Measurements from ENCODE around the gene ISYNA1. TPM values are rescaled to one million over a fixed set of nuclear protein-coding genes. Genes with fewer than 3 reads are reported as not detected.

ISYNA1 gene
- total RNA-seq, 1 donor from 2014 or later = 153 TPM

DNA sequence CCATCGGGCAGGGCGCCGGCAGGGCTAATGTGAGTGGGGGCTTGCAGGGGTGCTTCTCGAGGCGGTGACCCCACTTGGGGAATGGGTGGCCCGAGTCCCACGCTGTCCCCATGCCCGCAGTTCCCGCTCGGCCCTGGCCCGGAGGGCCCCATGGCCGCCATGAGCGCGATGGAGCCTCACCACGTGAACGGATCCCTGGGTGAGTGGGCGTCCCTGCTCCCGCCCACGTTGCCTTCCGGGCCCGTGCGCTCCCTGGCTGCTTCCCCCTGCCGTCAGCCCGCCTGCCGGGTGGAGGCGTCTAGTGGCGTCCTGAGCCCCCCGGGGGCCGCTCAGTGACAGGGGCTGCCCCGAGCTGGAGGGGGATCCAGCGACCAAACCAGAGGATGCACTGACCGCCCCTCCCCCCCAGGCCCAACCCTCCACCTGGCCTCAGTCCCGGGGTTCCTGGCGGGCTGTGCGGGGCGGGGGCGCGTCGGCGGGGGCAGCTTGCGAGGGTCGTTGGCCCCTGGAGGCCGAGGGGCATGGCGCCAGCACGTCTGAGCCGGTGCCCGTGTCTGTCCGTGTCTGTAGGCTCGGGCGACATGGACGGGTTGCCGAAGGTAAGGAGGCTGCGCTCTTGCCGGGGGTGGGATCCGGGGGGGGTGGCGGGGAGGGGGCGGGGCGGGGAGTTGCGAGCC, 4.8 kb downstream of the ISYNA1 start:
- Mint-ChIP-seq H3K9me3 (ENCODE audit: unreplicated experiment) (no peaks in the 10 kb centered on the region), H3K4me1 (ENCODE audit: low read depth, unreplicated experiment) (peaks cover 4% of the 10 kb centered on the region), H3K36me3 (ENCODE audit: low read depth, unreplicated experiment) (peaks cover 3% of the 10 kb centered on the region), H3K4me3 (ENCODE audit: unreplicated experiment) (no peak overlapping the region), H3K27me3 (ENCODE audit: low read depth, unreplicated experiment) (no peaks in the 10 kb centered on the region), H3K27ac (ENCODE audit: unreplicated experiment) (no peak overlapping the region)
- TF ChIP-seq, protein P1, sequence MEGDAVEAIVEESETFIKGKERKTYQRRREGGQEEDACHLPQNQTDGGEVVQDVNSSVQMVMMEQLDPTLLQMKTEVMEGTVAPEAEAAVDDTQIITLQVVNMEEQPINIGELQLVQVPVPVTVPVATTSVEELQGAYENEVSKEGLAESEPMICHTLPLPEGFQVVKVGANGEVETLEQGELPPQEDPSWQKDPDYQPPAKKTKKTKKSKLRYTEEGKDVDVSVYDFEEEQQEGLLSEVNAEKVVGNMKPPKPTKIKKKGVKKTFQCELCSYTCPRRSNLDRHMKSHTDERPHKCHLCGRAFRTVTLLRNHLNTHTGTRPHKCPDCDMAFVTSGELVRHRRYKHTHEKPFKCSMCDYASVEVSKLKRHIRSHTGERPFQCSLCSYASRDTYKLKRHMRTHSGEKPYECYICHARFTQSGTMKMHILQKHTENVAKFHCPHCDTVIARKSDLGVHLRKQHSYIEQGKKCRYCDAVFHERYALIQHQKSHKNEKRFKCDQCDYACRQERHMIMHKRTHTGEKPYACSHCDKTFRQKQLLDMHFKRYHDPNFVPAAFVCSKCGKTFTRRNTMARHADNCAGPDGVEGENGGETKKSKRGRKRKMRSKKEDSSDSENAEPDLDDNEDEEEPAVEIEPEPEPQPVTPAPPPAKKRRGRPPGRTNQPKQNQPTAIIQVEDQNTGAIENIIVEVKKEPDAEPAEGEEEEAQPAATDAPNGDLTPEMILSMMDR (IDR thresholded peaks at IDR 0.05; ENCODE audit: insufficient read depth, low read depth, low read length) = no peak
- DNase-seq (ENCODE audit: low read depth) = no peak
- Histone ChIP-seq H3K27ac (ENCODE audit: low read depth, low read length) (no peak overlapping the region), H3K9me3 (ENCODE audit: insufficient read depth, low read depth, low read length) (no peaks in the 10 kb centered on the region), H4K20me1 (ENCODE audit: insufficient read depth, low read length) (peaks cover 11% of the 10 kb centered on the region), H2AFZ (ENCODE audit: low read depth, low read length) (no peak overlapping the region), H3K36me3 (ENCODE audit: insufficient read depth, low read length) (no peaks in the 10 kb centered on the region), H3K27me3 (ENCODE audit: insufficient read depth, low read length) (no peaks in the 10 kb centered on the region), H3K79me2 (ENCODE audit: insufficient read depth, low read length) (peaks cover 19% of the 10 kb centered on the region), H3K4me1 (ENCODE audit: insufficient read depth, low read length) (peaks cover 43% of the 10 kb centered on the region), H3K4me3 (ENCODE audit: insufficient read depth, low read depth, low read length) (peak overlapping the region; percentile 44), H3K4me2 (ENCODE audit: low read length) (peak overlapping the region; percentile 85), H3K9ac (ENCODE audit: low read length) (peak overlapping the region; percentile 63)
- FAIRE-seq = no peak

DNA sequence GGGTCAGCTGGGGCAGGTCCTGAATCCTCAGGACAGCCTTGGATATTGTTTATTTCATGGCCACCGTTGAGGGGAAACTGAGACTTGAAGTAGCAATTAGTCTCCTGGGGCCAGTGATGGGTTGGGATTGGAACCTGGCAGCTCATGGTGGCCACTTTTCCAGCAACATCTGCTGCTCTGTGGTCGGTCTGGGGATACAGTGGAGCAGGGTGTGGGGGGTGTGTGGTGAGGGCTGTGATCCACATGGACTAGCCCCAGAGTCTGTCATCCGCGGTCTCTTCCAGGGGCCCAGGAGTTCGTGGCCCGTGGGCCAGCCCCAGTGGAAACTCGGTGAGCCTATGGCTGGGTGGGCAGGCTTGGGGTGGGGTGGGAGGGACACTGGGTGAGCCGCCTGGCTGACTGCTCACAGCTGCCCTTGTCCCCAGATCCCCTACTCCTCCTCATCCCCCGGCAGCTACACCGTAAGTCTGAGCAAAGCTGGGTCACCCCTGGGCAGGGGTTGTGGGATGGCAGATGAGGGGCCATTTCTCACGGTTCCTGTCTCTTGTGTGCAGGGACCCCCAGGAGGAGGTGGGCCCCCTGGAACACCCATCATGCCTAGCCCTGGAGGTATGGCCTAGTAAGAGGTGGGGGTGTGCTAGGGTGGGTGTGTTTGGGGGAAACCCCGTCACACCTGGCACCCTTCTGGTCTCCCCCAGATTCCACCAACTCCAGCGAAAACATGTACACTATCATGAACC, 5.5 kb downstream of the ISYNA1 start:
- Mint-ChIP-seq H3K36me3 (ENCODE audit: low read depth, unreplicated experiment) (peaks cover 3% of the 10 kb centered on the region), H3K4me1 (ENCODE audit: low read depth, unreplicated experiment) (peaks cover 4% of the 10 kb centered on the region), H3K9me3 (ENCODE audit: unreplicated experiment) (no peaks in the 10 kb centered on the region), H3K27me3 (ENCODE audit: low read depth, unreplicated experiment) (no peaks in the 10 kb centered on the region), H3K27ac (ENCODE audit: unreplicated experiment) (peak overlapping the region; percentile 26), H3K4me3 (ENCODE audit: unreplicated experiment) (no peak overlapping the region)
- peaks cover 16% of the 10 kb centered on the region for H4K20me1 ChIP-seq (ENCODE audit: insufficient read depth, low read length)
- peak overlapping the region; percentile 44 for H3K4me3 ChIP-seq (ENCODE audit: insufficient read depth, low read depth, low read length)
- peaks cover 40% of the 10 kb centered on the region for H3K4me1 ChIP-seq (ENCODE audit: insufficient read depth, low read length)
- H3K36me3 ChIP-seq (ENCODE audit: insufficient read depth, low read length) = no peaks in the 10 kb centered on the region
- TF ChIP-seq EZH2 (IDR thresholded peaks at IDR 0.05; ENCODE audit: insufficient read depth, low read length) = no peak
- TF ChIP-seq, protein P1 (IDR thresholded peaks at IDR 0.05; ENCODE audit: insufficient read depth, low read depth, low read length) = no peak
- H3K4me2 ChIP-seq (ENCODE audit: low read length) = peak overlapping the region; percentile 85
- H2AFZ ChIP-seq (ENCODE audit: low read depth, low read length) = no peak overlapping the region
- H3K27me3 ChIP-seq (ENCODE audit: insufficient read depth, low read length) = no peaks in the 10 kb centered on the region
- H3K9ac ChIP-seq (ENCODE audit: low read length) = peak overlapping the region; percentile 63
- DNase-seq (ENCODE audit: low read depth) = no peak
- no peak overlapping the region for H3K27ac ChIP-seq (ENCODE audit: low read depth, low read length)
- no peaks in the 10 kb centered on the region for H3K9me3 ChIP-seq (ENCODE audit: insufficient read depth, low read depth, low read length)
- H3K79me2 ChIP-seq (ENCODE audit: insufficient read depth, low read length) = peaks cover 23% of the 10 kb centered on the region
- no peak for FAIRE-seq

All from astrocyte (in vitro differentiated cells and primary cell).